GM12875 (cell line): Measurements from ENCODE around the gene LUZP1.

Experiments used
- H3K4me3 ChIP-seq: one replicate; pipeline ENCODE4 v1.5.1; 2011; ENCODE audit warnings: low read depth, low read length, control low read depth
- CTCF ChIP-seq: IDR thresholded peaks from 2 replicates; pipeline ENCODE4 v1.5.1; 2011; ENCODE audit warnings: low read depth, mild to moderate bottlenecking, control low read depth, inconsistent platforms, low read length, moderate library complexity, borderline replicate concordance; ENCODE audit not compliant: insufficient read depth

Gene LUZP1

DNA sequence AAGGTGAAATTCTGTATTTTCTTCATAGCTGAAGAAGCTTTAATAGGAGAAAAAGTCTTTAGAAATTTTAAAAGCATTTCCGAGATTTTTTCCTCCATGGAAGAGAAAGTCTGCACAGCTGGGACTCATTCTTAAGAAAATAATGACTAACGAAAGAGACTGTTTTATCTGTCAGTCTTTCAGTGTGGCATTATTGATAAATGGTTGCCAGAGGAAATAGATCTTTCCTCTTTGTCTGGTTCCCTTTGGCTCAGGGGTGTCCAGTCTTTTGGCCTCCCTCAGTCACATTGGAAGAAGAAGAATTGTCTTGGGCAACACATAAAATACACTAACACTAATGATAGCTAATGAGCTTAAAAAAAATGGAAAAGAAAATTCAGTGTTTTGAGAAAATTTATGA, 99.5 kb downstream of the LUZP1 start:
- no peak for TF ChIP-seq CTCF
- no peak overlapping the region for H3K4me3 ChIP-seq

DNA sequence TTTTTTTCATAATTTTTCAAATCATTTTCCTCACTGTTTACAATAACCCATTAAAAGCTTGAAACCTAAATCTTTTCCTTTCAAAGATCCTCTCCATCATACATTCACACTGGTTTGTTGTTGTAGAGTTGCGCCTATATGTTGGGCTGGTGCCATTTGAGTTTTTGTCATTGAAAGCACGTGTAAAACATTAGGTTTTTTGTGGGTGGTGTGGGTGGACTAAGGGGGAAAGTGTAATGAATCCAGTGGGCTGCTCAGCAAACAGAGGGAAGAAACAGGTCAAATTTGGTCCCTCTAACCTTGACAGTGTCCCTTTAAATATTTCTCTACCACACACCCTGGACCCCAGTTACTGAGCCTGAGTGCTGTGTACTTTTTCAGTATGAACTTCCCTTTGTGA, 102.6 kb downstream of the LUZP1 start:
- no peak overlapping the region for H3K4me3 ChIP-seq
- no peak for TF ChIP-seq CTCF

DNA sequence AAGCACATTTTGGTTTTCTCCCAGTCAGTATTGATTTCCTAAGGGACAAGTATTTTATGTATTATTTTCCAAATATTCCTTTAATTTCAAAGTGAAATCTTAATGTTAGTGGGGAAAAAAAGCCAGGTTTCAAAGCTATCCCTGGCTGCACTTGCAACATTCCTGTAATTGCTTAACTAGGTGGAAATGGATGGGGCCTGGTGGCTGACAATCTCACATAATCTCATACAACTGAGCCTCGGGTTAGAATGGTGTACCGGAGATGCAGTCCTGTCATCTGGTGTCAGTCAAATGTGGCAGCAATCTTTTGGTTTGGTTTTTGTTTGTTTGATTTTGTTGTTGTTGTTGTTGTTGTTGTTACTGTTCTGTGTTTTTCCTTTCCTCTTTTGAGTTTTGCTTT, 103.3 kb downstream of the LUZP1 start:
- no peak for TF ChIP-seq CTCF
- H3K4me3 ChIP-seq: no peak overlapping the region

GRCh38 chr1:23062271-23062670, 106.4 kb downstream of the LUZP1 start:
- TF ChIP-seq CTCF: no peak
- no peak overlapping the region for H3K4me3 ChIP-seq

GRCh38 chr1:23057301-23057700, 111.4 kb downstream of the LUZP1 start:
- no peak for TF ChIP-seq CTCF
- no peak overlapping the region for H3K4me3 ChIP-seq

DNA sequence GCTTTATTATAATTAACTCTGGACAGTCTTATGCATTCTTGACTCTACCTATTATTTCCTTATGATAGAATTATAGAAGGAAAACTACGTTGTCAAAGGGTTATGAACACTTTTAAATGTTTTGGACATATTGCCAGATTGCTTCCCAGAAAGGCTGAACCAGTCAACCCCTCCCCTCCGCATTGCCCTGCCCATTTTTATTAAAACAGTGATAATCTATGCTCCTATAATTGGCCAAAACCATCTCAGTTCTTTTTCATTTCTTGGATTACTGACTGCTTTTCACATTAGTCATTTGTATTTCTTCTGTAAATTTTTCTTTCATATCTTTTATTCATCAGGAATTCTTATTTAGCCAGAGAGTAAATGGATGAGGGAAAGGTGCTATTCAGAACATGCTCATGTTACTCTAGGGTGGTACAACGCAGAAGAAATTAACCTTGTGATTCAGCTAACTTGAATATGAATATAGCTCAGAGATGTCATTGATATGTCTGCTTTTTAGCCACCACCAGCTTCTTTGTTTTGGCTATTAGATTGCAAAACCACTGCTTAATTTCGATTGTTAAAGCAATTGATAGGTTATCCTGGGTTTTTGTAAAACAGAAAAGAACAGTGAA, 117.3 kb downstream of the LUZP1 start:
- TF ChIP-seq CTCF: no peak
- no peak overlapping the region for H3K4me3 ChIP-seq

DNA sequence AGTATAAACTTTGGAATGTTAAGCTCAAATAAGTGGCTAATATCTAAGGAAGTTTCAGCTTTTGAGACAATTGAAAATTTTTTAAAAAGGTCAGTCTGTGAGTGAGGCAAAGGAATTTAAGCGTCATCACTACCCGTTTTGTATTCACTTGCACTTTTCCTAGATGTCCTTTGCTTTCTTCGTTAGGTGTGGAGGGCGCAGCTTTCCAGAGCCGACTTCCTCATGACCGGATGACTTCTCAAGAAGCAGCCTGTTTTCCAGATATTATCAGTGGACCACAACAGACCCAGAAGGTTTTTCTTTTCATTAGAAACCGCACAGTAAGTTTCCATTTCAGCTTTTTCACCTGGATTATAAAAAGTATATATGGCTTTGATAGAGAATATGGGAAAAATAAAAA, 118.5 kb downstream of the LUZP1 start:
- no peak overlapping the region for H3K4me3 ChIP-seq
- TF ChIP-seq CTCF: no peak
